Measurements from ENCODE around the gene PCSK4.
A peak's percentile ranks its signal among the peaks of the same experiment; 100 is the strongest.
"Not testable (repeated sequence)": the region's sequence is repeated elsewhere in the genome, so short reads cannot be mapped to it uniquely, and the experiment has no call there.

Gene PCSK4

DNA sequence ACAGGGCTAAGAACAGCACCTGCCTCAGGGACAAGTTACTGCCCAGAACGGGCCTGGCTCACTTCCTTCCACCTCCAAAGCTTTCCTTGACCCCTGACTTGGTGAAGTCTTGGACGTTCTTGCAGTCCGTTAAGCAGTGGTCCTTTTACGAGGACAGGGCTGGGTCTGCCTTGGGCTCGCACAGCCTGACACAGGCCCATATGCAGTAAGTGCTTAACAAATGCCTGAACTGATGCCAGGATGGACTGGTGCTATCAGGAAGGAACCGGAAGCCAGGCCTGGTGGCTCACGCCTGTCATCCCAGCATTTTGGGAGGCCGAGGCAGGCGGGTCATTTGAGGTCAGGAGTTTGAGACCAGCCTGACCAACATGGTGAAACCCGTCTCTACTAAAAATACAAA lies 31.9 kb upstream of the PCSK4 start:
- DNase-seq (ENCODE audit: low spot score), result no peak

DNA sequence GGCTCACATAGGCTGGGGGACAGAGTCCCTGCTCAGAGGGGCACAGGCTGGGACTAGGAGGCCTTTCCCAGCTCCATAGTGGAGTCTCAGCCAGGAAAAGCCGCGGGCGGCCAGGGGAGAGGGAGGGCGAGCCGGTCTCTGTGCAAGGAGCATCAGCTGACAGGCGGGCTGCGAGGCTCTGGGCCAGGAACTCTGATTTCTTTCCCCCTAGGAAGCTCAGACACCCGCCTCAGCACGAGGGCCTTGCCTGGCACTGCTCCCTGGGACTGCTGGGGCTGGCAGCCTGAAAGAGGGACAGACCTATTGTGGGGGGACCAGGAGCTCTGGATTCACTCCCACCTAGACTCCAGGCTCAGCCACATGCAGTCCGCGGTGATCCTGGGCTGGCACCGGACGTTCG lies 31.5 kb upstream of the PCSK4 start:
- DNase-seq (ENCODE audit: low spot score), result no peak

DNA sequence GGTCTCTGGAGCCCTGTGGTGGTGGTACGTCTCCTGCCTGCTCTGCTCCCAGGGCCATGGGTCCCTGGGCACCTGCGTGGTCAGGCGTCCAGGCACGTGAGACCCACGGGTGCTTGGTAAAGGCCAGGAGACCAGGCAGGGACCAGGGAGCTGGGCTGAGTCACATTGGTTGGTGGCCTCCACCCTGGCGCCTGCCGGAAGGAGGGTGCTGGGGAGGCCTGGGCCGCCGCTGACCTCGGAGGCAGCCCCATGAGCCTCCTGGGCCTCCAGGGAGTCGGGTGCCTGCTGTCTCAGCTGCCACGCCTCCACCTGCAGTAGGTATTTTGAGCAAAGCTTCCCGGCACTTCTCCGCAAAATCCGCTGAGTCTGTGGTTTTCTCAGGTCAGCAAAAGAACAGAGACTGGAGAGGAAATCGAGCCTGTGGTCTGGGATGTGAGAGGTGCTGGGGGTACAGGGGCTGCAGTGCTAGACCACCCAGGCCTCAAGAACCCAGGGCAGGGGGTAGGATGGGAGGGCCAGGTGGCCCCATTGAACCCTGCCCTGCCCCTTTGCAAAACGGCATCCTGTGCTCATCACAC lies 30.1 kb upstream of the PCSK4 start:
- DNase-seq (ENCODE audit: low spot score), result no peak

DNA sequence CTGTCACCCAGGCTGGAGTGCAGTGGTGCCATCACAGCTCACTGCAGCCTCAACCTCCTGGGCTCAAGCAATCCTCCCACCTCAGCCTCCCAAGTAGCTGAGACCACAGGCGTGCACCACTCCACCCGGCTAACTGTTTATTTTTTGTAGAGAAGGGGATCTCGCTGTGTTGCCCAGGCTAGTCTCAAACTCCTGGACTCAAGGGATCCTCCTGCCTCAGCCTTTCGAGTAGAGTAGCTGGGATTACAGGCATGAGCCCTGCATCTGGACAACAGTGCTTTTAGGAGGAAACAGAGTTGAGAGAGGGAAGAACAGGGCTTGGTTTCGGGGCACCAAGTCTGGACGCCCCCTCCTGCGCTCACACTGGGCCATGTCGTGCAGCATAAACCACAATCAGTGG lies 29.7 kb upstream of the PCSK4 start:
- not testable (repeated sequence) for DNase-seq (ENCODE audit: low spot score)

DNA sequence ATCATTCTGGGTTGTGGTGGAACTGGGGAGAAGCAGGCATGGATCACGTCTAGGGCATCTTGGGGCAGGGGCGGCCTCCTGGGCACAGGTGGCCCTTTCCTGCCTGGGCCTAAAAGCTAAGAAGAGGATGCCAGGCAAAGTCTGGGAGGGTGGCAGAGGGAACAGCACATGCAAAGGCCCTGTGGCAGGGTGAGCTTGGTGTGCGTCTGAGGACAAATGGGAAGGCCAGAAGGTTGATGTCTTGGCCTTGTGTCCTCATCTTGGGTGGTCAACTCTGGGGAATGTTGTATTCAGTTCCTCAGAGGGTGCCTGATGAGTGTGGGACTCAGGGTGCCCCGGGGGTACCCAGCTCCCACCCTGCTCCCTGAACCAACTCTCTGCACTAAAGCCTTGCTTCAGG lies 28.3 kb upstream of the PCSK4 start:
- DNase-seq (ENCODE audit: low spot score), result no peak

DNA sequence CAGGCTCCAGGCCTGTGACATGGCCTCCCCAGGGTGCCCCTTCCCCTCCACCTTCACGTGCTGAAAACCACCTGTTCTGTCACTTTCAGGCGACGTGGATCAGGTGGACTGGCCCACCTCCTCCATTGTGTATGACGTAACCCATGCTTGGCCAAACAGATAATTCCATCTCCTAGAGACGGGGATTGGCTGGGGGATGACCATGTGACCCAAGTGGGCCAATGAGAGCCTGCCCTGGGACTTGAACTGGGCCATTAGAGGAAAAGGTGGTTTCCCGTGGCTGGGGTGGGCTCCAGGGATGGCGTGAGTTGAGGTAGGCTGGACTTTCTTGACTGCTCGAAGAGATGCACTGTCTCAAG lies 26.2 kb upstream of the PCSK4 start:
- DNase-seq (ENCODE audit: low spot score), result no peak

DNA sequence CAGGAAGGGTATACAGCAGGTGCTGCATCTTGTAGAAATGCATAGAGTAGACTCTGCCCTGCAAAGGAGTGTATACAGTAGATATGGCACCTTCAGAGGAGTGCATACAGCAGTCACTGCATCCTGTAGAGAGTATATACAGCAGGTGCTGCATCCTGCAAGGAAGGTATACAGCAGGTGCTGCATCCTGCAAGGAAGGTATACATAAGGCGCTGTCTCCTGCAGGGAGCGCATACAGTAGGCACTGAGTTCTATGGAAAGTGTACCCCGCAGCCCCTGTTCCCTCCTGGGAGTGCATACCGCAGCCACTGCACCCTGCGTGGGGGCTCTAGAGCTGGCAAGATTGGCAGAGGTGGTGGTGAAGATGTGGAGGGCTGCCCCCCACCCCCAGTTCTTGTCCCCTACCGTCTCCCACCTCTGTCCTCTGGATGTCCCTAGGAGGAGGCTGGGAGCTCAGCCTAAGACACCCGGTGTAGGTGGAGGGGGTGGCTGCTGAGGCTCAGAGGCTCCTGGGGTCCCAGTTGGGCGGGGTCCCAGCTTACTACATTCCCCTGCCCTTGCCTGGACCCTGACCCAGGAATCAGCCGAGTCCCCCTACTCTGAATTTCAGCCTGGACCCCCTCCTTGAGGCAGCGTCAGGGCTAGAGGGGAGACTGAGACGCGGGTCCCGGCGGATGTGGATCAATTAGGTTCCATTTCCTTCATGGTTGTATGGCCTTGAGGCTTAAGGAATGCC lies 25.0 kb upstream of the PCSK4 start:
- DNase-seq (ENCODE audit: low spot score), result no peak

DNA sequence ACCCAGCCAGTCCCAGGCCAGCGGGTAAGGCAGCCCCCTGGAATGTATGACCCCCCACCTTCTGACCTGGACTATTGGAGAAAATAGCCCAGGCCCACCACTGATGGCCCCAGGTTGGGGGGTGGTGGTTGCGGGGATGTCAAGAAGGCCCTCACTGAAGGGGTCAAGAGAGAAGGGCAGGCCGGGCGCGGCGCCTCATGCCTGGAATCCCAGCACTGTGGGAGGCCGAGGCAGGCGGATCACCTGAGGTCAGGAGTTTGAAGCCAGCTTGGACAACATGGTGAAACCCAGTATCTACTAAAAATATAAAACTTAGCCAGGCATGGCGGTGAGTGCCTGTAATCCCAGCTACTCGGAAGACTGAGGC lies 24.1 kb upstream of the PCSK4 start:
- no peak for DNase-seq (ENCODE audit: low spot score)

DNA sequence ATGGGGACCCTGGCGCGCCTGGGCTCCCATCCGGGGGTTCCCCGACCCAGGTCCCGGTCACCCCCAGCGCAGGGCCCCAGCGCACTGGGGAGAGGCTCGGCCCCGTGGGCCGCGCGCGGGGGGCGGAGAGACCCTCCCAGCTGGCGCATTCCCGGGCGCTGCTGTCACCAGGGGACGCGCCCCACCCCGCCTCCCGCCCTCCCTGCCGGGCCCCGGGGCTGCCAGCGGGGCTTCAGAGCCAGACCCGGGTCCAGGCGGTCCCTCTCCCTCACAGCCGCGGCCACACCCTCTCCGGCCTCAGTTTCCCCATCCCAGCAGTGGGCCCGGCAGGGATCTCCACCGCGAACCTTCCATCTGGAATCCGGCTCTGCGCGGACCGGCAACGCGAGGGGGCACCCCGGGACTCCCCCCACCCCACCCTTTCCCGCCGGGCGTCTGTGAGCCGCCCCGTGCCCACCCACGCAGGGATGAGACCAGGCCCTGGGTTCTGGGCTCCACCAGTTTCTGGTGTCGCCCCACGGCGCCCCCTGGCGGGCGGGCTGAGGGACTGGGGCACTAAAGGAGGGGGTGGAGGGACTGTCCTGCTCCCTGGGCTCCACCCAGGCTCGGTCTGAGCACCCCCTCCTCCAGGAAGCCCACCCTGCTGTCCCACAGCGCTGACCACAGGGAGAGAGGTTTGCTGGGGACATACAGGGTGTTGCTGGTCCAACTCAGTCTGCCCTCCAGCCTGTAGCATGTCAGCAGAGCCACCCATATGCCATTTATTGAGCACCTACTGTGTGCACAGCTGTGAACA lies 23.5 kb upstream of the PCSK4 start:
- DNase-seq (ENCODE audit: low spot score), result no peak

DNA sequence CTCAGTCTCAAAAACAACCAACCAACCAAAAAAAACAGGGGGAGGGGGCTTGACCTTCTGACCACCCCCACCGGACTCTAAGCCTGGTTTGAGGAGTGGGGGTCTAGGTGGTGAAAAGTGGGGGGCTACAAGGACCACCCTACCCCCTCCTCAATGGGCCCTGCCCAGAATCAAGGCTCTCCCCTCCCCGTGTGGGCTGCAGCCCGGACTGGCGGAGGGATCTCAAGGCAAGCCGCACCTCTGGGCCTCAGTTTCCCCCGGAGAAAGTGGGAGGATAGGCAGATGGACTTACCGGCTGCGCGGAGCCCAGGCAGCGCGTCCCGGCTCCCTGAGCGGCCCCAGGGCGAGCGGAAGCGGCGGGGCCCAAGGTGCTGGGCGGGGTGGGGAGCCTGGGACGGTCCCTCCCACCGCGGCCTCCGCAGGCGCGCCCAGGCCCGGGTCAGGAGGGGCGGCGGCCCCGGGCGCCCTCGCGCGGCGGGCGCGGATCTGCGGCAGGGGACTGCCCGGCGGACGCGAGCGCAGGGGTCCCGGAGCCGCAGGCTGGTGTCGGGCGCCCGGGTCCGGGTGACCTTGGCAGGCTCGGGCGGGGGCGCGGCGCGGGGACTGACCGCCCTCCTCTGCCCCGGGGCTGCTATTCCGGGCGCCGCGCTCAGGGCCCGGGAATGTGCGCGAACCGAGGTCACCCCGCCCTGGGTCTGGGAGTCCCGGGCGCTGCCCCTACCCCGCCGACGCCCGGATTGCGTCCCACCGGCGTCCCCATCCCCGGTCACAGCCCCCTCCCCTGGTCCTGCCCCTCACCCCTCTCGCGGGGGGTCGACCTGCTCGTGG lies 22.7 kb upstream of the PCSK4 start, which contains the start of gene ADAMTSL5:
TSS of gene ADAMTSL5 (minus strand) at position 349 of the 828 bp plus-strand sequence. CDS start 2,076 bp downstream, outside the sequence.
- DNase-seq (ENCODE audit: low spot score), result no peak

DNA sequence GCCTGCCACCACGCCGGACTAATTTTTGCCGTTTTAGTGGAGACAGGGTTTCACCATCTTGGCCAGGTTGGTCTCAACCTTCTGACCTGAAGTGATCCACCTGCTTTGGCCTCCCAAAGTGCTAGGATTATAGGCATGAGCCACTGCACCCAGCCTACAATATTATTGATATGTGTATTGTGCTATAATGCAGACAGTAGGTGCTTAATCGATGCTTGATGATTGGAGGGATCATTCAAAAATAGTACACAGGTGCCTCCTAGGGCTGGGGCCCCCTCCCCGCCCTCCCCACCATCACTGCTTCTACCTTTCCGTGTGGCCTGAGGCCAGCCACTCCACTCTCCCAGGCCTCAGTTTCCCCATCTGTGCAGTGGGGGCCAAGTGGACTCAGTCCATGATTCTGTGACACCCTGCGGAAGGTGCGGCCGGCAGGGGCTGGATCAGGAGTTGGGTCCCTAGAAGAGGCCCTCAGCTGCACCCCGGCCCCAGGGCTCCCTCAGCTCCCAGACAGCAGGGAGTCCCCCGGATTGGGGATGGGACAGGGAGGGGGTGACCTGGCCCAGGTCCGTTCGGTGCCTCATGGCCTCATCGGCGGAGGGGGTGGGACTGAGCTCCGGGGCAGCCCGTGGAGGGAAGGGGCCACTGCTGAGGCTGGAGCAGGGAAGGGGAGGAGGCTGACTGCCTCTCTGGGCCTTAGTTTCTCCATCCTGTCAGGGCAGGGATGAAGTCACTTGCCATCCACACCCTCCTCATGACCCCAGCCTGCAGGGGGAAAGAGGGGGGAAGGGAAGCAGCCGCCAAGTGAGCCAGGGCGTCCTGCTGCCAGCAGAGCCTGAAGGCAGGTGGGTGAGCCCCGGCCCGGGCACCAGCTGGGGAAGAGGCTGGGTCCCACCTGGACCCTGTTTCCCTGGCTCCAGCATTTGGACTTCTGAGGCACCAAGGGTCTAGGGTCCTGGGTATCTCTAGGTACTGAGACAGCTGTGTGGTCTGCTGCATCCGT lies 21.5 kb upstream of the PCSK4 start:
- no peak for DNase-seq (ENCODE audit: low spot score)

DNA sequence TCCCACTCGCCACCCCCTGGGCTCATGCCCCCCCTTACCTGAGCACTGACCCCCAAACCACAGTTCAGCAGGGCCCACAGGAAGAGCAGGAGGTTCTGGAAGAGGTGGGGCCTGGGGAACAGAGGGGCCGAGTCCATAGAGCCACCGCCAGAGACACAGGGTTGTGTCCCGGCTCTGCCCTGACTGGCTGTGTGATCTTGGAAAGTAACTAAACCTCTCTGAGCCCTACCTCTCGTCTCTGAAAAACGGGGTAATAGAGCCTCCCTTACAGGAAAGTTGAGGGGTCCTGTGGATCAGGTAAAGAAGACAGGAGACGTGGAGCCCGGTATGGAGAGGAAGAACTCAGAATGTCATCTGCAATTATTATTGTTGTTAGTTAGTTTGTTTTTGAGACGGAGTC lies 20.7 kb upstream of the PCSK4 start:
- no peak for DNase-seq (ENCODE audit: low spot score)

DNA sequence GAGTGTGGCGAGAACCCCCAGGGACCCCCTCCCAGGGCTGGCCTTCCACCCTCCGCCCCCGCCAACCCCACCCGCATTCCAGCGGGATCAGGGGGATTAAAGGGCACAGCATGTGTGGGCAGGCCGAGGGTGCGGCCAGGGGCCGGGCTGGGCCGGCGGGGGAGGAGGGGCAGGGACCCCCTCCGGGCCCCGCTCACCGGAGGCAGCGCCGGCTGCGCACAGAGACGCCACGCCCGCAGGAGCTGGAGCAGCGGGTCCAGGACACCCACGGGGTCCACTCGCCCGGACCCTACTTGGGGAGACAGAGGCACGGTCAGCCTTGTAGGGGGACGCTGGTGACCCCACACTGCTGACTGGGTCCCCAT lies 20.3 kb upstream of the PCSK4 start:
- DNase-seq (ENCODE audit: low spot score), result no peak

DNA sequence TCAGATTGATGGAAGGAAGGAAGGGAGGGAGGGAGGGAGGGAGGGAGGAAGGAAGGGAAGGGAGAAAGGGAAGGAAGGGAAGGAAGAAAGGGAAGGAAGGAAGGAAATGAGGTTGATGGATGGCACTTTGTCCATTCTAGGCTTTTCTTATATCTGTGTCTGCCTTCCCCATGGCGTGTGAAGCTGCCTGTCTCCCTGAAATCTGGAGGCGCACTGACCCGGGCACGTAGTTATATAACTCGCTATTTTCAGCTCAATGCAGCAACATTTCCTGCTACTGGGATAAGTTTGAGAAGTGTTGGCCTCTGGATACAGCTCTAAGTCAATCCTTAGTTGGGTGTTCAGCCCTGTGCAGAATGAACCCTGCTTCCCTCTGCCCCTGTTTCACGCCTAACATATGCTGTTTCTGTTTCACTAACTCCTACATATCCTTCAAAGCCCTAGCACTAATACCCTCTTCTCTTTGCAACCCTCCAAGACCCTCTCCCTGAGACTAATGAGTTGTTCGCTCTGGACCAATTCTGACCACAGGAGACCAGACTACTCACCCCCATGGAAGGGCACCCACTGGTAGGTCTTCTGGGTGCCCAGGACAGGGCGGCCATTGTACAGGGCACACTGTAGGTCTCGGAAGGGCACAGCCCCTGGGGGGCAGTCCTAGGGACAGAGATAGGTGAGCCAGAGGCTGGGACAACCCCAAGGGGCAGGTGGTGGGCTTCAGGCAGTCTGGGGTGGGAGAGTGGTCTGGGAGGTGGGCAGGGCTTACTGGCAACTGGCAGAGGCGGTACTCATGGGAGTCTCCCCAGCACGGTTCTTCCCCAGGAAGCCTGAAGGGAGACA lies 19.7 kb upstream of the PCSK4 start:
- no peak for DNase-seq (ENCODE audit: low spot score)

DNA sequence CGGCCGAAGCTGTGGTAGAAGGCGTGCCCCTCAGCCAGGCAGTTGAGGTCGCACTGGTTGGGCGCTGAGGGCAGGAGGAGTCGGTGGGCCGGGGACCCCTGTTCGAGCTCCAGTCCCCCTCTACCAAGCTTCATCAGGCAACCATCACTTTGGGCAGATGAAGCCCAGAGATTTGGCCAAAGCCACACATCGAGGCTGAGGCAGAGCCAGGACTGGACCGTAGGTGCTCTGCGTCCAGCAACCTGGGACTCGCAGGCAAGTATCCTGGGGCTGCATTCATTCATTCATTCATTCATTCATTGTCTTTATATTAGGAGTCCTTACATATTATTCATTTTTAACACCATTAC lies 18.3 kb upstream of the PCSK4 start:
- DNase-seq (ENCODE audit: low spot score), result no peak

DNA sequence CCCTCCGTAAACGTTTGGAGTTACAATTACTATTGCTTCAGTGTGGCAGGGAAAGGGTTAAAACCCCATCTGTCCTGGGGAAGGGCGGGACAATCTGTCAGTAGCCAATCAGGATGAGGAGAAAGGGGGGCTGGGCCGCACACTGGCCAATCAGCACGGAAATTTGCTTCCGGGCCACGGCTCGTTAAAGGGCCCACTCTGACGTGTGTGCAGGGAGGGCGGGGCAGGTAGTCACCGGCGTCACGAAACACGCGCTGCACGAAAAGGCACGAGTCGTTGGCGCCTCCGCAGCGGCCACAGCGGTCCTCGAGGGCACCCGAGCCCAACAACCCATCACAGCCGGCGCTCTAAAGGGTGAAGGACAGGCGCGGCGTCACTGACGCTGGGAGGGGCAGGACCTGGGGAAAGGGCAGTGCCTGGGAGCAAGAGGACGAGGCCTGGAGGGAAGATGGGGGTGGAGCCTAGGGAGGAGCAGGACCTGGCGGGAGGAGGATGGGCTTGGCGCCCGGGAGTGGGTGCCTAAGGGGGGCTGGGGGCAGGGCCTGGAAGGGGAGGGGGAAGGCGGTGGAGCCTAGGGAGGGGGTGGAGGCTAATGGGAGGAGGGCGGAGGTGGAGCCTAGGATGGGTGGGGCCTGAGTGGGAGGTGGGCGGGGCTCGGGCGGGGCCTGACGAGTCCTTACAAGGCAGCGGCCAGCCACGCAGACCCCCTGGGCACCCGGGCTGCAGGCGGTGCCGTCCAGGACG lies 17.8 kb upstream of the PCSK4 start:
- peak; percentile 98 for DNase-seq (ENCODE audit: low spot score)

DNA sequence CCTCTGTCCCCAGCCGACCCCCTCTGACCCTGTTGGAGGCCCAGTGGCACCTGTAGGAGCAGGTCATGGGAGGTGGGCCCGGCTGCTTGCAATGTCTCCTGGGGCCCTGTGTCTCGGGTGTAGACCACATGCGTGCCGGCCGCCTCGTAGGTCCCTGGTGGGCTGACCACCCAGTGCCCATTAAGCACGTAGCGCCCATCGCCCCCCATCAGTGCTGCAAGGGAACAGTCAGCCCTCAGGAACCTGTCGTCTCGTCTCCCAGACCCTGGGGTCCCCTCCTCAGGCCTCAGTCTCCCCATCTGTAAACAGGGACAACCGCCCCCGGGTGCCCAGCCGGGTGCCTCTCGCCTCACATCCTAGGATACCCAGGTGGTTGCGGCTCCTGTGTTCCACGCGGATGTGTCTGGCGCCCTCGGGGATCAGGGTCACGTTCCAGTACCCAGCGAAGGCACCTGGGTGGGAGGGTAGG lies 17.1 kb upstream of the PCSK4 start:
- no peak for DNase-seq (ENCODE audit: low spot score)

DNA sequence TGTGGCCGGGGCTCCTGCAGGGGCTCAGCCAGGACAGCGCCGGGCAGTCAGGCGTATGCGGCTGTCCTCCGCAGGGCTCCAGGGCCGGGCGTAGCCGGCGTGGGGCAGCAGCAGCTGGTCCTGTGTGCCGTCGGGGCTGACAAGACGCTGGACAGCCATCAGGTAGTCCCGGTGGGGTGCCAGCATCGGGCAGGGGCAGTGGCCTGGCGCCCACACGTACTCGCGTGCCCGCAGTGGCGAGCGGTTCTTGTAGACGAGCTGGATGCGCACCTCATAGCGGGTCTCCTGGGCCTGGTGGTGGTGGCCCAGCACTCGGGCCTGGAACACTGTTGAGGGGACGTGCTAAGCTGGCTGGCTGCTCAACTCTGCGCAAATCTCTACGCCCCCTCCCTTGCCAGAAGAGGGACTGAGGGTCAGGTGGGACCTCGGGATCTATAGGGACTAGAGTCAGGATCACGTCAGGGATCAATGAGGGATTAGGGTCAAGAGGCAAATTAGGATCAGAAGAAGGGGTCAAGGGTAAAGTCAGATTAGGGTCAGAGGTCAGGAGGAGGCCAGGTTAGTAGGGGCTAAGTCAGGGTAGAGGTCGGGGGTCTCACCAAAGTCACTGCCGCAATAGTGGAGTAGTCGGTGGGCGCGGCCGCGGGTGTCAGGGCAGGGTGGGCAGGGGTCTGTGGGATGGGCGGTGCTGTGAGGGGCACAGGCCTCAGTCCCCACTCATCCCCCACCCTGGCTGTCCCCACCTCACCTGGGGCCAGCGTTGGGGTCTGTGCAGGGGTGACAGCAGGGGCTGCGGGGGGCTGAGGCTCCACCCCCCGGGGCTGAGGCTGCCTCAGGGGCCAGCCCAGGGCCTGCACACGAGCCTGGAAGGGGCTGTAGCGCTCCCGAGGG lies 16.1 kb upstream of the PCSK4 start:
- no peak for DNase-seq (ENCODE audit: low spot score)
